HepG2 (cell line): ENCODE results near the gene ZNF343. TPM values are rescaled to one million over a fixed set of nuclear protein-coding genes. Genes with fewer than 3 reads are reported as not detected.

Experiments
- CEBPZ ChIP-seq: IDR thresholded peaks from 2 replicates; pipeline ENCODE4 v1.6.1; 2012; ENCODE audit warnings: low read length, improper control_type of control experiment
- DR1 ChIP-seq: sonication (generic); formaldehyde crosslinking; IDR thresholded peaks from 2 replicates; pipeline ENCODE4 v1.8.0; 2021; ENCODE audit warnings: mild to moderate bottlenecking, missing genetic modification reagents, inconsistent platforms
- GRHL1 ChIP-seq: sonication (generic); formaldehyde crosslinking; conservative IDR thresholded peaks from 2 replicates; pipeline ENCODE4 v1.8.0; 2022; ENCODE audit warnings: missing genetic modification reagents
- HES4 ChIP-seq: sonication (generic); formaldehyde crosslinking; IDR thresholded peaks from 2 replicates; pipeline ENCODE4 v1.9.0; 2021; ENCODE audit warnings: mild to moderate bottlenecking, missing genetic modification reagents, borderline replicate concordance
- HHEX ChIP-seq: IDR thresholded peaks from 2 replicates; pipeline ENCODE4 v1.6.1; 2016; ENCODE audit warnings: control low read depth
- HIVEP1 ChIP-seq: sonication (generic); formaldehyde crosslinking; IDR thresholded peaks from 2 replicates; pipeline ENCODE4 v1.4.0; 2020; ENCODE audit warnings: mild to moderate bottlenecking, missing genetic modification reagents
- HOXA5 ChIP-seq: sonication (generic); formaldehyde crosslinking; IDR thresholded peaks from 2 replicates; pipeline ENCODE4 v1.4.0; 2020; ENCODE audit warnings: missing genetic modification reagents
- MAFG ChIP-seq: sonication (generic); formaldehyde crosslinking; IDR thresholded peaks from 2 replicates; pipeline ENCODE4 v1.5.1; 2020; ENCODE audit warnings: mild to moderate bottlenecking, missing genetic modification reagents
- PAF1 ChIP-seq: IDR thresholded peaks from 2 replicates; pipeline ENCODE4 v1.6.1; 2016; ENCODE audit warnings: missing genetic modification reagents, missing compliant biosample characterization
- RELA ChIP-seq: sonication (generic); formaldehyde crosslinking; IDR thresholded peaks from 2 replicates; pipeline ENCODE4 v1.4.0; 2020; ENCODE audit warnings: missing genetic modification reagents
- ZFP90 ChIP-seq: sonication (generic); formaldehyde crosslinking; IDR thresholded peaks from 2 replicates; pipeline ENCODE4 v1.8.0; 2022; ENCODE audit warnings: missing genetic modification reagents, mild to moderate bottlenecking, inconsistent platforms, borderline replicate concordance
- ZNF136 ChIP-seq: sonication (generic); formaldehyde crosslinking; IDR thresholded peaks from 2 replicates; pipeline ENCODE4 v1.8.1; 2022; ENCODE audit warnings: low read depth, mild to moderate bottlenecking, moderate library complexity, missing genetic modification reagents
- ZNF160 ChIP-seq: sonication (generic); formaldehyde crosslinking; IDR thresholded peaks from 2 replicates; pipeline ENCODE4 v1.8.0; 2022; ENCODE audit warnings: mild to moderate bottlenecking, inconsistent platforms, missing genetic modification reagents
- ZNF367 ChIP-seq: sonication (generic); formaldehyde crosslinking; IDR thresholded peaks from 2 replicates; pipeline ENCODE4 v1.4.0; 2020; ENCODE audit warnings: missing genetic modification reagents, borderline replicate concordance
- ZNF891 ChIP-seq: sonication (generic); formaldehyde crosslinking; IDR thresholded peaks from 2 replicates; pipeline ENCODE4 v1.5.0; 2020; ENCODE audit warnings: mild to moderate bottlenecking, missing genetic modification reagents
- polyA plus RNA-seq, 8 experiments: library from polyadenylated mRNA; depleted of rRNA in 3 of 8; stranded (reverse) in 7 of 8; unstranded in 1 of 8; fragments of >200 nt; fragmentation: Illumina TruSeq in 4 of 8; extraction: Trizol in 4 of 8; gene quantifications; 2 replicates each; pipeline versions ENCODE4 v1.2.1 to v1.2.3, GENCODE V29; 2011 to 2016; ENCODE audit warnings: low read depth in 4 of 8, missing spikeins in 1 of 8, mixed read lengths in 1 of 8; ENCODE audit not compliant: insufficient read depth in 1 of 8
- total RNA-seq, 5 experiments: library from RNA; depleted of rRNA; stranded (reverse); fragments of >200 nt; fragmentation: Illumina TruSeq; extraction: Trizol; gene quantifications; 2 replicates each; pipeline ENCODE4 v1.2.3, GENCODE V29; 2016; ENCODE audit warnings: low read depth in 1 of 5
- TF ChIP-seq, protein P1 (sequence below): sonication (generic); formaldehyde crosslinking; IDR thresholded peaks from 2 replicates; pipeline ENCODE4 v1.8.1; 2022; ENCODE audit warnings: mild to moderate bottlenecking, missing genetic modification reagents
- TF ChIP-seq, protein P2 (sequence below): sonication (generic); formaldehyde crosslinking; IDR thresholded peaks from 2 replicates; pipeline ENCODE4 v1.5.0; 2020; ENCODE audit warnings: mild to moderate bottlenecking, missing genetic modification reagents
- TF ChIP-seq, protein P3 (sequence below): IDR thresholded peaks from 2 replicates; pipeline ENCODE4 v1.6.1; 2016; ENCODE audit warnings: missing compliant biosample characterization, missing genetic modification reagents, borderline replicate concordance
- TF ChIP-seq, protein P4 (sequence below): sonication (generic); formaldehyde crosslinking; IDR thresholded peaks from 2 replicates; pipeline ENCODE4 v1.4.0; 2020; ENCODE audit warnings: missing genetic modification reagents

The ZNF343 gene
- total and polyA plus RNA-seq, 2 of the 13 experiments (the other 11 are each of a cell fraction or from before 2014, with no cell fraction given), result 16.4 to 22.1 TPM

- TF ChIP-seq HHEX (CRISPR knock-in tag), result peak; percentile 66; the same call in 1 of the 2 replicates
- peak; percentile 67; the same call in 1 of the 2 replicates for TF ChIP-seq PAF1 (CRISPR knock-in tag)
- no peak for TF ChIP-seq CEBPZ
- peak; percentile 100 for TF ChIP-seq ZNF136 (CRISPR knock-in tag)
- peak; percentile 98 for TF ChIP-seq HIVEP1 (CRISPR knock-in tag)
- TF ChIP-seq ZNF367 (CRISPR knock-in tag), result peak; percentile 96
- TF ChIP-seq, protein P1, sequence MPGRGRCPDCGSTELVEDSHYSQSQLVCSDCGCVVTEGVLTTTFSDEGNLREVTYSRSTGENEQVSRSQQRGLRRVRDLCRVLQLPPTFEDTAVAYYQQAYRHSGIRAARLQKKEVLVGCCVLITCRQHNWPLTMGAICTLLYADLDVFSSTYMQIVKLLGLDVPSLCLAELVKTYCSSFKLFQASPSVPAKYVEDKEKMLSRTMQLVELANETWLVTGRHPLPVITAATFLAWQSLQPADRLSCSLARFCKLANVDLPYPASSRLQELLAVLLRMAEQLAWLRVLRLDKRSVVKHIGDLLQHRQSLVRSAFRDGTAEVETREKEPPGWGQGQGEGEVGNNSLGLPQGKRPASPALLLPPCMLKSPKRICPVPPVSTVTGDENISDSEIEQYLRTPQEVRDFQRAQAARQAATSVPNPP (CRISPR knock-in tag), result peak; percentile 99
- TF ChIP-seq DR1, result peak; percentile 100
- TF ChIP-seq ZNF891, result peak; percentile 100
- TF ChIP-seq, protein P2, sequence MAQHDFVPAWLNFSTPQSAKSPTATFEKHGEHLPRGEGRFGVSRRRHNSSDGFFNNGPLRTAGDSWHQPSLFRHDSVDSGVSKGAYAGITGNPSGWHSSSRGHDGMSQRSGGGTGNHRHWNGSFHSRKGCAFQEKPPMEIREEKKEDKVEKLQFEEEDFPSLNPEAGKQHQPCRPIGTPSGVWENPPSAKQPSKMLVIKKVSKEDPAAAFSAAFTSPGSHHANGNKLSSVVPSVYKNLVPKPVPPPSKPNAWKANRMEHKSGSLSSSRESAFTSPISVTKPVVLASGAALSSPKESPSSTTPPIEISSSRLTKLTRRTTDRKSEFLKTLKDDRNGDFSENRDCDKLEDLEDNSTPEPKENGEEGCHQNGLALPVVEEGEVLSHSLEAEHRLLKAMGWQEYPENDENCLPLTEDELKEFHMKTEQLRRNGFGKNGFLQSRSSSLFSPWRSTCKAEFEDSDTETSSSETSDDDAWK (CRISPR knock-in tag), result no peak
- TF ChIP-seq, protein P3, sequence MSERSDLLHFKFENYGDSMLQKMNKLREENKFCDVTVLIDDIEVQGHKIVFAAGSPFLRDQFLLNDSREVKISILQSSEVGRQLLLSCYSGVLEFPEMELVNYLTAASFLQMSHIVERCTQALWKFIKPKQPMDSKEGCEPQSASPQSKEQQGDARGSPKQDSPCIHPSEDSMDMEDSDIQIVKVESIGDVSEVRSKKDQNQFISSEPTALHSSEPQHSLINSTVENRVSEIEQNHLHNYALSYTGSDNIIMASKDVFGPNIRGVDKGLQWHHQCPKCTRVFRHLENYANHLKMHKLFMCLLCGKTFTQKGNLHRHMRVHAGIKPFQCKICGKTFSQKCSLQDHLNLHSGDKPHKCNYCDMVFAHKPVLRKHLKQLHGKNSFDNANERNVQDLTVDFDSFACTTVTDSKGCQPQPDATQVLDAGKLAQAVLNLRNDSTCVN, result peak; percentile 95
- peak; percentile 91 for TF ChIP-seq HES4 (CRISPR knock-in tag)
- TF ChIP-seq RELA (CRISPR knock-in tag), result peak; percentile 77; the same call in 1 of the 2 replicates
- peak; percentile 99 for TF ChIP-seq ZFP90
- peak; percentile 98 for TF ChIP-seq HOXA5 (CRISPR knock-in tag)
- TF ChIP-seq, protein P4, sequence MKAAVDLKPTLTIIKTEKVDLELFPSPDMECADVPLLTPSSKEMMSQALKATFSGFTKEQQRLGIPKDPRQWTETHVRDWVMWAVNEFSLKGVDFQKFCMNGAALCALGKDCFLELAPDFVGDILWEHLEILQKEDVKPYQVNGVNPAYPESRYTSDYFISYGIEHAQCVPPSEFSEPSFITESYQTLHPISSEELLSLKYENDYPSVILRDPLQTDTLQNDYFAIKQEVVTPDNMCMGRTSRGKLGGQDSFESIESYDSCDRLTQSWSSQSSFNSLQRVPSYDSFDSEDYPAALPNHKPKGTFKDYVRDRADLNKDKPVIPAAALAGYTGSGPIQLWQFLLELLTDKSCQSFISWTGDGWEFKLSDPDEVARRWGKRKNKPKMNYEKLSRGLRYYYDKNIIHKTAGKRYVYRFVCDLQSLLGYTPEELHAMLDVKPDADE (CRISPR knock-in tag), result peak; percentile 97; the same call in 1 of the 2 replicates
- TF ChIP-seq ZNF160 (CRISPR knock-in tag), result peak; percentile 93; the same call in 1 of the 2 replicates
- TF ChIP-seq MAFG (CRISPR knock-in tag), result peak; percentile 62; the same call in 1 of the 2 replicates
- no peak for TF ChIP-seq GRHL1 (CRISPR knock-in tag)
Observed at GRCh38 chr20:2470423-2471193, 38.1 kb downstream of the ZNF343 start, which contains the start of gene SNRPB (continued).
